Germinal center (tissue), 1 donor: Measurements from ENCODE around the gene TRANK1.

Experiments
- DNase-seq: peaks from one replicate; pipeline ENCODE4 v3.0.0; 2012; ENCODE audit warnings: mixed read lengths, low spot score

TRANK1 gene

GRCh38 chr3:36800533-36801116 lies 144.2 kb downstream of the TRANK1 start:
- DNase-seq: no peak

- no peak for DNase-seq
Measured at GRCh38 chr3:36796881-36797280, 148.0 kb downstream of the TRANK1 start.

GRCh38 chr3:36796161-36796560 lies 148.7 kb downstream of the TRANK1 start:
- no peak for DNase-seq

DNA sequence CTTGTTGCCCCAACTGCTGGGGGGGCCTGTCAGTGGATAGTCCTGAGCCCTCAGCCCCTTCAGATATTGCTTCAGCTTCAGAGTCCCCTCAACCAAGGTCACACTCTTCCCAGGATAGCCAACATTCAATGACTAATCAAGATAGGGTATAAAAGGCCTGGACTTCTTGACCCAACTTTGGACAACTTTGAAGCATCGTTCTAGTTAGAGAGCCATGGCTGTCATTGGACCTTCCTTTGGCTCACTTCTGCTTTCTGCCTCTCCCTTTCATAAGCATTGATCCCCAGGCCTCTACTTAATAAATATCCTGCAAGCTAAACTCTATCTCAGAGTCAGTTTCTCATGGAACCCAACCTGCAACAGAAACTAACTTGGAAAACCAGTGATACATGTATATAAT lies 149.2 kb downstream of the TRANK1 start:
- DNase-seq: no peak

GRCh38 chr3:36792342-36792741 lies 152.5 kb downstream of the TRANK1 start:
- peak; percentile 24 for DNase-seq

DNA sequence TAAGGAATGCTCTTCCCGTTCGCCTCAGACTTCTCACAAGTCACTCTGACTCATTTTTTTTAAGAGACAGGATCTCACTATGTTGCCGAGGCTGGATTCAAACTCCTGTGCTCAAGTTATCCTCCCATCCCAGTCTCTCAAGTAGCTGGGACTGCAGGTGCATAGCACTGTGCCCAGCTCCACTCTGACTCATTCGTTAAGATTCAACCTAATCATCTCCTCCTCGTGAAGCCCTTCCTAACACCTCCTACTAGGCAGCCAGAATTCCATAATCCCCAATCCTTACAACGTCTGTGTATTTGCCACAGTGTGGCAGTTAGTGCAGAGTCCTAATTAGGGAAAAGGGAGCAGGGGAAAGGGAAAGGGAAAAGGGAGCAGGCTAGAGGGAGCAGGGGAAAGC lies 154.1 kb downstream of the TRANK1 start:
- DNase-seq: no peak

DNA sequence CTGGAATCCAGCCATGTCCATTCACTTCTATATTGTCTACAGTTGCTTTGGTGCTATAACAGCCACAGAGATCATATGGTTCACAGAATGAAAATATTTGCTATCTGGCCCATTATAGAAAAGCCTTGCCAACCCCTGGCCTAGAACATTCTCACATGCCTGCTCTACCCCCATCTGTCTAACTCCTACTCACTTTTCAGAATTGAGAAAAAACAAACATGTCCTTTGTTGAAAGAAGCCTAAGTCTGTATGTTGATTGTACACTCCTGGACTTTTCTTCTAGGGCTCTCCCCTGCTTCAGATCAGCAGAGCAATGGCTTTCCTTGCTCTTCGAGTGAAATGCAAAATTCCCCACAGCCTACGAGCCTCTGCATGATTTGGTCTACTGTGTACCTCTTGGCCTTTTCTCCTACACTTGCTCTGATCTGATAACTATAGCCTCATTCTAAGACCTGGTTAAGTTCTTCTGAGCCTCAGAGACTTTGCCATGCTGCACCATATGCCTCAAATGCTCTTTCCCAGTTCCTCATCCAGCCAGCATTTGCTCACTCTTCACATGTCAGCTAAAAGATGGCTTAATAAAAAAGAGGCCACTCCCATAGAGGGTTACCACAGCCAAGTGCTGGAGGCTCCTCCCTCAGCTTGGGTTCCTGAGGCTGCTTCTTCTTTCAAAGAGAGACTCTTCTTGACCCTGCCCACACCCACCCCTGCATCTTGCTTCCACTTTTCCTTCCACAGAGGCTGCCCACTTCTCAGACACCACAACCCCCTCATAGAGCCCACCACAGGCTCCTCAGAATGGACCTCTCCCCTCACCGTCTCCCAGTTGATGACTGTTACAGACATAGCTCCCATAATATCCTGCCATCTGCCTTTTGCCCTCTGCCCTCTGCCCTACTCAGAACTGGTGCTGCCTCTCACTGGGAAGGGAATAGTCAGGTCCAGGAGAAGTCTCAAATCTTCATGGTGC lies 157.6 kb downstream of the TRANK1 start:
- DNase-seq: no peak

DNA sequence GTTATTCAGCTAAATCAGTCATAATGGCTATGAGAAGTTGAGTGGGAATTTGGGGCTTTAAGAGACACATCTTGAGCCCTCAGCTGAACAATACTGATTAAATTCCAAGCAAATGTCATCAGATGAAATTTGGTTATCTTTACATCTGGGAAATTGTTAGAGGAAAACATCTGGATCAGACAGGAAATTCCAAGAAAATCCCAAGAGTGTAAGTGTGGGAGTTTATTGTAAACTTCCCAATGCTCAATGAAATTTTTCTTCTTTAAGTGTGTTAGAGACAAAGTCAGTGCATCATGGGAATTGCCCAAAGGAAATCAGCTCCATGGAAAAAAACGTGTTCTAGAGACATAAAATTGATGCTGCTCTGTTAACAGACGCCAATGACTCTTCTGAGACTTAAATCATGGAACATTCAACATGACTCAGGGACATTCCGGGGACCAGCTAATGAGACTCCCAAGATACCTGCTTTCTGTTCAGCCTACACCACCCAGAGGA lies 160.7 kb downstream of the TRANK1 start:
- DNase-seq: no peak

DNA sequence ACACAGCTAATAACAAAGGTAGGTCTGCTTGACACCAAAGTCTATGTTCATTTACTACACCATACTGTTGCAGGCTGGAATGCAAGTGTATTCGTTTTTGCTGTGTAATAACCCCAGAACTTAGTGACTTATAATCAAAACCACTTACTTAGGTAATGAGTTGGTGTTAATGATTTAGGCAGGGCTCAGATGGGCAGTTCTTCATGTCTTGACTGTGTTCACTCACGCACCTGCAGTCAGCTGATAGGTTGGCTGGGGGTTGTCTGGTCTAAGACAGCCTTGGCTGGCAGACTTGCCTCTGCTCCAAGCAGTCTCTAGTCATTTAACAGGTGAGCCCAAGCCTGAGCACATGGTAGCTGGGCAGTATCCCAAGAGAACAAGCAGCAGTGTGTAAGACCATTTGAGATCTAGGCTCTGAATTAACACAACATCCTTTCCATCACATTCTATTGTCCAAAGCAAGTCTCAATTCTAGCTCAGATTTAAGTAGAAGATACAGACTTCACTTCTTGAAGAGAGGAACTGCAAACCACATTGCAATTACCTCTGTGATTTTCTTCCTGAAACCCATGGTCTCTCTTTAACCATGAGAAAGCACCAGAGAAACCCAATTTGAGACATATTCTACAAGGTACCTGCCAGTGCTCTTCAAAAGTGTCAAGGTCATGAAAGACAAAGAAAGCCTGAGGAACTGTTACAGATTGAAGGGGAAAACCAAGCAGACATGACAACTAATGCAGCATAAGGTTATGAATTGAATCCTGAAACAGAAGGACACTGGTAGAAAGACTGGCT lies 167.2 kb downstream of the TRANK1 start:
- DNase-seq: no peak
